ENCODE measurements around the gene NMNAT3.

NMNAT3 gene

DNA sequence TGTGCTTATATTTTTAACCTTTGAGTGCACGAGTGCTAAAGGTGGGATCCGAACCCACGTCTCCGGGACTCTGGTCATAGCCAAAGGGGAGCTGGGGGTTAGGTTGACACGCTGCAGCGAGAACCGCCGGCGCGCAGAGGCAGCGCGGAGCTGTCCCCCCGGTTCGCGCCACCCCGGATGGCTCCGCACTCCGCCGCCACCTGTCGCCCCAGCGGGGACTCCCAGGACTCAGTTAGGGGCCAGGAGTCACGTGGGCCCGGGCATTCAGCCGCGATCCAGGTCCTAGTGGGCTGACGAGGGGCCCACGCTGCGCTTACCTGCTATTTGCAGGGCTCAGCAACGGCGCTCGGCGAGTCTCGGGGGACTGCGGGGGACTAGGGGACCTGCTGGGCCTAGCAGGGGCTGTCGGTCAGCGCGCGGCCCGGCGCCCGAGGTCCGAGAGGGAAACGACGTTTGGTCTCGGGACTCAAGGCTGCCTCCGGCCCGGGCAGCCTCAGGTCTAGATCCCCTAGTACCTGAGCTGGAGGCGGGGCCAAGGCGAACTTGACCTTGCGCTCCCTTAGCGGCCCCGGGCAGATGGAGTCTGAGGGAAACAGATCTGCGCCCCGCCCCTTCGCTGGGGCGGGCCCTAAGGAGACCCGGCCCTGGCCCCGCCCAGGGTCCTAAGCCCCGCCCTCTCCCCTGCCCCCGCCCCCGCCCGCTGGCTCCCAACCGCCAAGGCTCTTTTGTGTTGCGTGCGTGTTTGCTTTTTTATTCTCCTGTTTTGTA lies at the start of gene NMNAT3:
Gene NMNAT3, minus strand, starts transcription at position 585 of the 768 bp plus-strand sequence. CDS start 50,248 bp downstream, outside the sequence.
- DNase-seq (ENCODE audit: low spot score), result peak; percentile 91

DNA sequence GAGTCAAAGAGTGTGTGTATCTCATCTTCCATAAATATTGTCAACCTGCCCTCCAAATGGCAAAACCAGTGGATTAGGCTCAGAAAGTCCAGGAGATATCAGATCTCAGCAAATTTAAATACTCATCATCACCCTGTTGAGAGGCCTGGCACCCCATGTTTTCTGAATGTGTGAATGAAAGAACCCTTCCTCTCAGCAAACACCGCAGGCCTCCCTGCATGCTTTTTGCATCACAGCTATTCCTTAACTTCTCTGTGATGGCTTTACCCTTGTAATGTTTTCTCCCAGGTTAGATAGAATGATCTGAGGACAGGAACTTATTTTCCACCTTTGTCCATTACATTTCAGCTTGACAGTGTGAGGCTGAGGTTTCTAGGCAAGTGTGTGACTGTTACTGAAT lies 43.6 kb upstream of the NMNAT3 start:
- DNase-seq (ENCODE audit: low spot score), result no peak

DNA sequence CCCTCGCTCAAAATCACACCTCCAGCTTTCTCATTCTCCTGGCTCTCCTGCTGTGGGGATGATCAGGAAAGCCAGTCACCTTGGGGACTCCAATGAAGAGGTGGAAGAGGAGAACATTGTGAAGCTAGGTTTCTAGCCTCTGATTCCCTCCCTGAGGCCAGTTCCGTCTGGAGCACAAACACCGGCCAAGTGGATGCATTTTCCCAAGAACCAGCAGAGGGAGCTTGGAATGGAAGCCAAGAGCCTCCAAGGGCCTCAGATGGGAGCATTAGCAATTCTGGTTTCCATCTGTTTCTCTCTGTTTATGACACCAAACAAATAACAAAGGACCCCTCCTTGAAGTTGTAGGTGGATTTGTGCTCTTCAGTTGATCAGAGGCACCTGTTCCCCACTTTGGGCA lies 40.6 kb upstream of the NMNAT3 start:
- DNase-seq (ENCODE audit: low spot score), result peak; percentile 50

DNA sequence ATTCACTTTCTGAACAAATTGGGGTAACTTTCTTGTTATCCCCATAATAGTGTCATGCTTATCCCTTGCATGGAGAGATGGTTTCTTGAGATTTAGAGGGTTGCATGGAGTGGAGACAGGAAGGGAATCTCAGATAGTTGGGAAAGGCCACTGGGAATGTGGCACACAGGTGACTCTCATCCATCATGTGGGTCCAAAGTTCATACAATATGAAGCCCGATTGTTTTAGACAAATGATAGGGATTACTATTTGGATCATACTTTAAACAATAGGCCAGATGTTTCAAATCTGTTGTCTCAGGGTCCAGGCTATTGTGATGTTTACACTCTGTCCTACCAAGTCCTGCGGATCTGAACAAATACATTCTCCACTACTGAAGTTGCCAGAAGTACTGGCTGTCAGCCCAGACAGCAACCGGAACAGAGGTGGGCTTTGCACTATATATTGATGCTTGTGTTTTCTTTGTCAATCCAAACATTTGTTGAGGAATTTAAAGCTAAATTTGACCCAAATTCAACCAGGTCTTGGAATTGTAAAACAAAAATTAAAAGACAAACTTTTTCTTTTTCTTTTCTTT lies 39.2 kb upstream of the NMNAT3 start:
- no peak for DNase-seq (ENCODE audit: low spot score)

DNA sequence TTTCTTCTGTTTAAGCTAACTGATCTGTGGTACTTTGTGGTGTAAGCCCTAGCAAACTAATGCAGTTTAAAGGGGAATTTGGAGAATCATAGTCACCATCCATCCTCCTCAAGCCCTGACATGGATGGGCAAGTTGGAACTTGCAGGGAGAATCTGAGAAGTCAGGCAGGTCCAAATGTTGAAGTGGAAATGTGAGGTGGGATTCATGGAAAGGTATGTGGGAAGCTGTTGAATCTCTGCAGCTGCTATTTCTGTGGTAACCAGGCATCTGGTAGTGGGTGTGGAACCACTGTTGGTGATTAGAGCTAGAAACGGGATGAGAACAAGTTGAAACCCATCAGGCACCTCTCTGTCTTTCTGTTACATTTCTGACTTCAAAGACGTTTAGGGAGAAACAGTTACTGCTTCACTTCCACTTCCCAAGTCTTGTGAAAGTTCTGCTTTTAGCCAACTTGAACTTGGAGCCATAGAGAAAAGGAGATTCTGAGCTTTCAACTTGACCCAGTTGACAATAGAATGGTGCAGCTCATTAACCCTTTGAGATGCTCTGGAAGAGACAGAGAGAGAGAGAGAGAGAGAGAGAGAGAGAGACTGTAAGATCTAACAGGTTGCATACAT lies 38.1 kb upstream of the NMNAT3 start:
- DNase-seq (ENCODE audit: low spot score), result no peak

DNA sequence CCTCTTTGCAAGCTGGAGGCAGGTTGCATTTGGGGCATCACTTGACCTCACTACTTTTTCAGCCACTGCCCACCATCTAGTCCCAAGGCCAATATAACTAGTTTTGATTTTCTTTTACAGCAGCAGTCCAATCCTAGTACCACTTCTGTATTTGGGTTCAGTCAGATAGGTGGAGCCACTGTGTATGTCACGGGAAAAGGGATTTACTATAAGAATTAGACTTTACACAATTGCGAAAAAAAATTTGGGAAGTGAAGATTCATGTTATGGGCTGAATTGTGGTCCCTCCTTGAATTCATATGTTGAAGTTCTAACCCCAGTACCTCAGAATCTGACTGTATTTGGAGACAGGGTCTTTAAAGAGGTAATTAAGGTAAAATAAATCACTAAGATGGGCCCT lies 37.4 kb upstream of the NMNAT3 start:
- no peak for DNase-seq (ENCODE audit: low spot score)

DNA sequence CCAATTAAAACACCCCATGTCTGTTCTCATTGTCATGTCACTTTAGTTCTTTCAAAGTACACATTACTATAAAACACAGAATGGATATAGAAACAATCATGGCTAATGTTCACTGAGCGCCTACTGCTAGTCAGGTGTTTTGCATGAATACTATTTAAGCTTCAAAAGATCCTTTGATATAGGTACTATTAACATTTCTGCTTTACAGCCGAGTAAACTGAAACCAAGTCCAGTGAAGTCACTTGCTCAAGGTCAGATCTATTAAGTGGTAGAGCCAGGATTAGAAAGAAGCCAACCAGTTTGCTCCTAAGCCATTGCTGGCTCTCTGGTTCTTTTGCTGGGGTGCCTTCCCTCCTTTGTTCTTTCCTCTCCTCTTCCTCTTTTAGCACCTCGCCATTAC lies 32.4 kb upstream of the NMNAT3 start:
- DNase-seq (ENCODE audit: low spot score), result no peak

DNA sequence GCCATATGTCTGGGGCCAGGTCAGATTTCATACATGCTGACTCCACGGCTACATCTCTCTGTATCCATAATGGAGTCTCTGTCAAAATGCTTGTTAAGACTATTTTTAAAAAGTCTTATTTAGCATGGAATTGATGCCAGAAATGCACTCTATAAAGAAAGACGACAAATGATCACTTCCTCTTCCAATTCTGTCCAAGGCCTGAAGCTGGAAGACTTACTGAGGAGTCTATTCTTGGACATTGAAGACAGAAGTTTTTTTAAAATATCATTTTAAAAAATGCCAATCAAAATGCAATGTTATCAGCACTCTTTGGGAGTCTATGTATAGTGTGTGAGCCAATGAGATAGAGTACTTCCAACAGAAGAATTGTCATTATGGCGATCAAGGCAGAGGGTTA lies 27.9 kb upstream of the NMNAT3 start:
- no peak for DNase-seq (ENCODE audit: low spot score)

DNA sequence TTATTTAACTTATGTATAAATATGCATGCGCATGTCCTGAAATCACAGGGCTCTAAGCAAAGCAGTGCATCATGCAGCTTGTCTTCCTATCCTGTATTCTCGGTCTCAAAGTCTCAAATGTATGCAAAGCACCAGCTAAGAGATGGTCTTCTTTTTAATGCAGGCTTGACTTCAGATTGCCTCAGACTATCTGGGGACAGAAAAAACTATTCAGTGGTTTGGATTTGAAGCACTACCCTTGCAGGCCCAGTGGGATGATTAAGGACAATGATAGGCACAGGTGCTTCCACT lies 18.5 kb upstream of the NMNAT3 start:
- no peak for DNase-seq (ENCODE audit: low spot score)

DNA sequence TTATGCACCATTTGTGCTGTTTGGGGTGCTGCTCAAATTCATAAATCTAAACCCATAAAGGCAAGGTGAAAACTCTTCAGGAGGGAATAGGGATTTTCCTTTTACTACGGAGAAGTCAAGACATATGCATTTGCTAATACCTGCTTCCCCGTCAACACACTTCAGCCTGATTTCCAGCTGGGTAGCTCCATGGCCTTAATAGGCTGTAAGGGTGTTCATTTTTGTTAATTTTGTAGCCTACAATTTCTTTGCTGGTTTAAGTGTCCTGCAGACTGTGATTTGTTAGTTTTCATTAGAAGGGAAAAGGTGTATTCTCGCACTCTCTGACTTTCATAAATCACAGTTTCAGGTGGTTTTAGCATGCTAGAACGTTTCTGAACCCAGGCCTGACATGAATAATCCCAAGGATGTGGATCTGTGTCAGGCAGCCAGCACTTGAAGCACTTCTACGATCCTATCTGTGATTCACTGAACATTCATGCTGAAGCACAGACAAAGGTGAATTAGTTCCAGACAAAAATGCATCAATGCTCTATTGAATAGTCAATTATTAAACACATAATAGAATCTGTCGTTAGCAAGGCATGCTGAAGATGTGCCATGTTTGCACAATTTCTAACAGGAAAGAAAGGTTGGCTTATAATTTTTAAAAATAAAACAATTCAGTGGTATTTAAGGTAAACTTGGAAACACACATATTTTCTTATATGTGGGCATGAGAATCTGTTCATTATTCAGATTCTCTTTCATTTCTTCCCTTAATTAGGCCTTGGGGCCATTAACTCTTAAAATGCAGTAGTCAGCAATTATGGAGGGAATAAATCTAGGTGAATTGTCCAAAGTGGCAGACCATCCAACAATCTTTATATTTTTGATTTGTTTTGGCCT lies 17.9 kb upstream of the NMNAT3 start:
- no peak for DNase-seq (ENCODE audit: low spot score)

DNA sequence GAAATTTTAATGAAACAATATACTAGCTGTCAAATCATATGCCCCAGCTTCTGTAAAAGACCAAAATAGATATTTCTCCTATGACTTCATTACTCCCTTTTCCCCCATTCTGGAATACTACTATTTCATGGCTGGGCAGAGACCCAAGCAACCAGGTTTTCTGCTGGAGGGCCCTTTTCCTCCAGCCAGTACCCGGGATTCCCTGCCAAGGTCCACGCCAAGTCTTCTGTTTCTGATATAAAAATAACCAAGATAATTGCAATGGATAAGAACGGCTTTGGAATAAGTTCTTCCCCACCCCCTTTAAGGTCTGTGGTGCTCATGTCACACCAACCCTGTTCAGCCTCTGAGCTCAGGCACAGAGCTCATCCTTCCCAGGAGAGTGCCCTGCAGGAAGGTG lies 17.2 kb upstream of the NMNAT3 start:
- no peak for DNase-seq (ENCODE audit: low spot score)

DNA sequence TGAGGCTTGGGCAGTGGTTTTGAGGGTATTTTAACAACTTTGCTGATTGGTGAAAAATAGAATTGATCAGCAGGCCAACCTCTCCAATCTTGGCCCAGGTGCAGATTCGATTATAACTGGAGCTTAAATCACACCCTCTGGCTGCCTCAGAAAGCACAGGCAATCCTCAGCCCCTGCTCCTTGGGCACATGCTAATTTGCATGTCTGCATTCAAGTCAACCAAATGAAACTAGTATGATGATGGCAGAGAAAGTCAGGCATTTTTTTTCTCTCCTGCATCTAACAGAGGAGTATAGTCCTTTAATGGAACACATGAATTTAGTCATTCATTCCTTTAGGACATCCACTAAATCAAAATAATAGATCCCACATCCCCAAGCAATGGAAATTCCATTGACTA lies 16.8 kb upstream of the NMNAT3 start:
- DNase-seq (ENCODE audit: low spot score), result no peak

DNA sequence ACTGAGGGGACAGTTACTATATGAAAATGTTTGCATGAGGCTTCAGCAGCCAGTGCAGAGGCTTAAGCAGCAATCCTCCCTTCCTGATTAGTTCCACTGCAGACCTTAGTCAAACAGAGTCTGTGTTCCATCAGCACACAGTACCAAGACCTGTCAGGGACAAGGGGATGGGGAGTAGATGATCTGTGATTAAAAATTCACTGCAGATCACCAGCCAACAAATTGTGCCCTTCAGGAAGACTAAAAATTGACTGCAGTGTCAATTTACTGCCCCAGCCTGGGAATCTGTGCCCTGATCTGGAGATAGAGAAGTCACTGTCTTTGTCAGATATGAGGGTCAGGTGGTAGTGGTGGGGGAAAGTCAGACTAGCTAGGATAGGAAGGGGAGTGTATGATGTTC lies 13.8 kb upstream of the NMNAT3 start:
- no peak for DNase-seq (ENCODE audit: low spot score)

DNA sequence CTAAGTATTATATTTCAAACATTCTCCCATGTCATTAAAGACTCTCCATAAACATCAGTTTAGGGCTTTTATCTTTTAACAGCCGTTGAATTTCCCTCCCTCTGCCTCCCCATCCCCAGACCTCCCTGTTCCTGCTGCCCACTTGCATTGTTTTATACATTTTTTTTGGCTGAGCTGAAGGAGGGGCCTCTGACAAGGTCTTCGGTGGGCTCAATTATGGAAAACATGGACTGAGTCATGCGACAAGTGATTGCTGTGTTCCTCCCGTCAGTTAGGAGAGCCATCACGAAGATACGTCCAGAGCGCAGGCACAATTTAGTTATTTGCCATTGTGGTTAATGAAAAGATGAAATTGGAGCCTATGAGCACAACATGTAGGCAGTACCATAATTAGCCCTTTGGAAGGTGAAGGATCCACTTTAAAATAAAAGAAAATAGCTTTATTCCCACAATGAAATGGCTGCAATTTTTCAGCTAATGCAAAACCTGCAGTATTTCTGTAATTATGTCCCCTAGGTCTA lies 12.0 kb upstream of the NMNAT3 start:
- no peak for DNase-seq (ENCODE audit: low spot score)

DNA sequence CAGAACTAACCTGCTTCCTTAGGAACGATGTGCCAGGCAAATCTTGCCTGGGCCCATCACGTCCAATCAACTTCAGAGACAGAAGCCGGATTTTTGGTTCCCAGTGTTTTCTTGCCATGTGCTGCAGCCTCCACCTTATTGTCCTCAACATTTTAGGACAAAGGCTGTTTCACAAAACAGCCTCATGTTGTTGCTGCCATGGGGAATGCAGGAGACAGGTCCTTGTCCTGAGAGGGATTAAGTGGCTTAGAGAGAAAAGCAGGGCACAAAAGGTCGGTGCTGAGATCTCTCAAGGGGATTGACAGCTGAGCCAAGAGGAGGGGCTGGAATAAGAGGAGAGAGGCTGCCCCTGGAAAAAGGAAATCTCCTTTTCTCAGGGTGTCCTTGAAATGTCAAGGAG lies 11.3 kb upstream of the NMNAT3 start:
- DNase-seq (ENCODE audit: low spot score), result no peak

DNA sequence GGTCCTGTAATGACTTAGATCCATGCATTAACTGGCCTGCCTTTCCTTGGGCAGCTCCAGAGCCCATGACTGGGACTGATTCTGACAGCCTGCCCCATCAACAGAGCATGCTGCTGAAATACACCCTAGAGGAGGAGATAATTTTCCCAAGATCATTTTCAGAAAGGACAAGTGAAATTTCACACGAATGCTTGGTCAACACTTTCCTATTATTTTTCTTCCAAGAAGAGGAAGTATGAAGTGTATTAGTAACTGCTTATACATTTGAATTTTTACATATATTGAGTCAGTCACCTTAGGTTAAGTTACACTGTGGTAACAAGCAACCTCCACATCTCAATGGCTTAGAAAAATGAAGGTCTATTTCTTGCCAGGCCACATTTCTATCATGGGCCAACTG lies 9.7 kb upstream of the NMNAT3 start:
- no peak for DNase-seq (ENCODE audit: low spot score)

DNA sequence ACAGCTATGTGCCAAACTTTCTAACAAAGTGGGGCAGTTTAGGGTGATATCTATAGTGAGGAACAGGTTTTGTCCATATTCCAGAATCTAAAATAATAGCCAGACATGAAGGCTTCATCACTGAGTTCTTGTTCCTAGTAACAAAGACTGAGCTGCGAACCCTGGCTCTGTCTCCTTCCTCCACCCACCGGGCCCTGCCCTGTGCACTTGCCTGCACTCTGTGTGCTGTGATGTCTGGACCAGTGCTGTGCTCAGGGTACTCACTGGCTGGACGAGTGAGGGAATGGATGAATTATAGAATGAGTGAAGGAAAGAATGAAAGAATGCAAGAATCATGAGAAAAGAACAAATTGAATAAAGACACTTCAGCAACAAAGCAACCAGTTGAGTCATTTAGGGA lies 8.9 kb upstream of the NMNAT3 start:
- DNase-seq (ENCODE audit: low spot score), result no peak

DNA sequence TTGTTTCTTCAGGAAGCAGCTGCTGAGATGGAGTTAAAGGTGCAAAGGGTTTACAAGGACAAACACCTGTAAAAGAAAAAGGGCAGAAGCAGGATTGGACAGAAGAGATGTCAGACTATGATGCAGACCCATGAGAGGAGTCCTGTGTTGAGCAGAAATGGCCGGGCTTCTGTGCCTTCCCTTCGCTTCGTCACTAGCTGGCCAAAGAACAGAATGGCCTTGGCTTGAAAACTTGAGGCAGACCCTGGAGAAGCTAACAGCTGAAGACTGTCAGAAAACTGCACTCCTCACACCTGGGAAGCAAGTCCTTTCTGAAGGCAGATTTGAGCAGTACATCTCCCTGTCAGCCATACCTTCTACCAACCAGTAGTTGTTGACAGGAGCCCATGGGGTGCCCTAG lies 8.4 kb upstream of the NMNAT3 start:
- DNase-seq (ENCODE audit: low spot score), result no peak

DNA sequence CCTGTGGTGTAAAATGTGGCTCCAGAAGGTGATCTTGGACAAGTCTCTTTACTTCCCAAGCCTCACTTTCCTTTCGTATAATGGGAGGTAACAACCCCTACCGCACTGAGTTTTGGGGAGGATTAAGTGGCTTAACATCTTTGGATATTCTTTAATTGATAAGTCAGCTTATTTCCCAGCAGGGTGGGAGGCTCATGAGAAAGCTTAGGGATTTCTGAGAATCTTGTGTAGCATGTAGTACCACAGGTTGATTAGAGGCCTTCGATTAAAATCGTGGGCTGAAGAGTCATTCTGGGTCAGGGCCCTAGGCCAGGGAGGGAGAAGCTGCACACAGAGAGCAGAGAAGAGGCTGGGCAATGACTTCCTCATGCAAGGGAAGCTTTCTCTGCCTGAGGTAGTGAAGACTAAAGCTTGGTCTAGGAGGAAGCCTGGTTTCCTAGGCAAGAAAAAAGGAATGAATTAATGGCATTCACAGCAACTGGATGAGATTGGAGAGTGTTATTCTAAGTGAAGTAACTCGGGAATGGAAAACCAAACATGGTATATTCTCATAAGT lies 1.5 kb upstream of the NMNAT3 start:
- no peak for DNase-seq (ENCODE audit: low spot score)

DNA sequence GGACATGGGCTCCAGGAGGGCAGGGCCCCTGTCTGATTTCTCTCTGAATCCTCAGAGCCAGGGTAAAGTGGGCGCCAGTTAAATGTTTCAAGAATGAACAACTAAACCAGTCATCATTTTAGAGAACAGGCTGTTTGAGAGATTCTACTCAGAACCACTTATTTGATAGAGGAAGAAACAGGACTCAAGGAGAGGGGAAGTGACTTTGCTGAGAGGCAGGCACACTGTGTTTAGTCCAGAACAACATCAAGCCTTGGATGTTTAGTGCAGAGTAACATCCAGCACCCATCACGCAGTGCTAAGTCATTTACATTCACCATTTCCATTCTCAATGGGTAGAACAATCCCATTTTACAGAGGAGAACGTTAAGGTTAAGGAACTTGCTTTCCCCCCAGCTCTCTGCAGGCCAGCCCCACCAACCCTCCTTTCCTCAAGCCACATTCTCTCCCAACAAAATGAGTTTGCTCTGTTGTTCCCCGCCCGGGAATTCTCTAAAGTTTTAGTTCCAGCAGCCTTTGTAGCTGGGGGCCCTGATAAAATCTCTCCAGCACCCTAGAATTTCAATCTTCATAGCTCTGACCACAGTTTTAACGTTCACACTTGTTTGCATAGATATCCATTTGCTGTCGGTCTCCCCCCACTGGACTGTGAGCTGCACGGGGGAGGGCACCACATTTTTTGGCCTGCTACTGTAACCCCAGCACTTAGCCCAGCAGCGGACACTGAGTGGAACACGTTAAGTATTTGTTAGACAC lies 962 bp downstream of the NMNAT3 start:
- DNase-seq (ENCODE audit: low spot score), result no peak

DNA sequence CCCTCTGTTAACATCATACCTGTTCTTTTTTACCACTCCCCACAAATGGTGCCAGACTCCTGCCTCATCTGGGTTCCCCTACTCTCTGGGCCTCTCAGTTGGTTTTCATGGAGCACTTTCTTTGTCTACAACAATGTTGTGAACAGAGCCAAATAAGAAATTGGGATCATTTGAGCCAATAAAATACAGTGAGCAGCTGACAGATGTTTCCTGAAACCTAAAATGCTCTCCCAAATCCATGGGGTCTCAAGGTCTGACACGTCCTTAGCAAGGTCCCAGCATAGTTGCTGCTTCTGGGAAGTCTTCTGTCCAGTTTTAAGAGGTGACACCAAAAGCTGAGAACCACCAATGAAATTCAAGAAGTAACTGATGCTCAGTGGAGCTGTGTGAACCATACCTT lies 1.7 kb downstream of the NMNAT3 start:
- no peak for DNase-seq (ENCODE audit: low spot score)

DNA sequence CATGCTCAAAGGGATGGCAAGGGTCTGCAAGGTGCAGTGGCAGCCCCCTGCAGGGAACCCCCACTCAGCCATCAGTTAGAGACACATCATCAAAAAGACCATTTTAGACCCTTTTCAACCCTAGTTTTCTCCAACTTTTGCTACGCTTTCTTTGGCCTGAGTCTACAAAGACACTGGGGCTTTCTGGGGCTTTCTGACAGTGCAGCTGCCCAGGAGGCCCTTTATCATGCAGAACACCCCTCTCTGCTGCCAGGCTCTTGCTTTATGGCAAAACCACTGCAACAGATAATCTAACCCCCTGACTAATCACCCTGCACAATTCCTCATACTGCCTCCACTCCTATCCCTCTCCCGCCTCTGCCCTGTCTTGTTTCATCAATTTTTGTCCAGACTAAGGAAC lies 2.4 kb downstream of the NMNAT3 start:
- DNase-seq (ENCODE audit: low spot score), result no peak

Measured in D341Med (cell line).